ENCODE measurements around the gene BCL2L1.

DNA sequence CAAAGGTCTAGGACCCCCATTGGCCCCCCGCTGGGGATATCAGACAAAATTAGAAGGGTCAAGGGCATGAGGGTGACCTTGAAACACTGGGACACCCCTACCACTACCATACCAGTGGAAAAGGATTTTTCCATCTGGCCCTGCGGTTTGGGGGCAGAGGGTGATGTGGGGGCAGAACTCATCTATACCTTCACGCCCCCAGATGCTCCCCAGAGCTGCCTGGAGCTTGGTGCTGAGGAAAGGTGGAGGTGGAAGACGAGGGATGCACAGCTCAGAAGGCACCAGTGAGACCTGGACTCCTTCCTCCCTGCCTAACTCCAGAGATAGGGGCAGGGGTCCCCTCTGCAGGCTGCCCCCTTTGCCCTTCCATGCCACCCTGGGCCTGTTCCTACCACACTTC lies 83.9 kb downstream of the BCL2L1 start:
- TF ChIP-seq, protein P1, sequence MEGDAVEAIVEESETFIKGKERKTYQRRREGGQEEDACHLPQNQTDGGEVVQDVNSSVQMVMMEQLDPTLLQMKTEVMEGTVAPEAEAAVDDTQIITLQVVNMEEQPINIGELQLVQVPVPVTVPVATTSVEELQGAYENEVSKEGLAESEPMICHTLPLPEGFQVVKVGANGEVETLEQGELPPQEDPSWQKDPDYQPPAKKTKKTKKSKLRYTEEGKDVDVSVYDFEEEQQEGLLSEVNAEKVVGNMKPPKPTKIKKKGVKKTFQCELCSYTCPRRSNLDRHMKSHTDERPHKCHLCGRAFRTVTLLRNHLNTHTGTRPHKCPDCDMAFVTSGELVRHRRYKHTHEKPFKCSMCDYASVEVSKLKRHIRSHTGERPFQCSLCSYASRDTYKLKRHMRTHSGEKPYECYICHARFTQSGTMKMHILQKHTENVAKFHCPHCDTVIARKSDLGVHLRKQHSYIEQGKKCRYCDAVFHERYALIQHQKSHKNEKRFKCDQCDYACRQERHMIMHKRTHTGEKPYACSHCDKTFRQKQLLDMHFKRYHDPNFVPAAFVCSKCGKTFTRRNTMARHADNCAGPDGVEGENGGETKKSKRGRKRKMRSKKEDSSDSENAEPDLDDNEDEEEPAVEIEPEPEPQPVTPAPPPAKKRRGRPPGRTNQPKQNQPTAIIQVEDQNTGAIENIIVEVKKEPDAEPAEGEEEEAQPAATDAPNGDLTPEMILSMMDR (IDR thresholded peaks at IDR 0.05), result no peak
- no peak for TF ChIP-seq EP300 (IDR thresholded peaks at IDR 0.05)
- no peak for TF ChIP-seq POLR2A (IDR thresholded peaks at IDR 0.05)

Measured in upper lobe of left lung (tissue), 4 donors.